Ureter (tissue), 1 donor: ENCODE data around the gene CDH23. TPM values are rescaled to one million over a fixed set of nuclear protein-coding genes. Genes with fewer than 3 reads are reported as not detected.
A peak's percentile ranks its signal among the peaks of the same experiment; 100 is the strongest.
"Not testable (repeated sequence)": the region's sequence is repeated elsewhere in the genome, so short reads cannot be mapped to it uniquely, and the experiment has no call there.

Experiments used
- DNase-seq: peaks from one replicate; pipeline ENCODE4 v3.0.0-alpha.2; 2020; ENCODE audit warnings: low spot score
- total RNA-seq: library from RNA; stranded (reverse); gene quantifications from one replicate; pipeline ENCODE4 v1.2.4, GENCODE V29; 2023
- donor health status: DM: yes; HTN: yes; CAD: no.

Gene CDH23
- total RNA-seq, 1 donor from 2014 or later, result 79.3 TPM

GRCh38 chr10:71850743-71851464 is 454.2 kb downstream of the CDH23 start, which contains the start of gene PSAP:
Gene PSAP, minus strand, starts transcription at chr10:71851251. Its CDS starts 30 bp downstream, at chr10:71851221.
- DNase-seq, result peak; percentile 99

- not testable (repeated sequence) for DNase-seq
Measured at GRCh38 chr10:71851465-71852095, 454.9 kb downstream of the CDH23 start.

DNA sequence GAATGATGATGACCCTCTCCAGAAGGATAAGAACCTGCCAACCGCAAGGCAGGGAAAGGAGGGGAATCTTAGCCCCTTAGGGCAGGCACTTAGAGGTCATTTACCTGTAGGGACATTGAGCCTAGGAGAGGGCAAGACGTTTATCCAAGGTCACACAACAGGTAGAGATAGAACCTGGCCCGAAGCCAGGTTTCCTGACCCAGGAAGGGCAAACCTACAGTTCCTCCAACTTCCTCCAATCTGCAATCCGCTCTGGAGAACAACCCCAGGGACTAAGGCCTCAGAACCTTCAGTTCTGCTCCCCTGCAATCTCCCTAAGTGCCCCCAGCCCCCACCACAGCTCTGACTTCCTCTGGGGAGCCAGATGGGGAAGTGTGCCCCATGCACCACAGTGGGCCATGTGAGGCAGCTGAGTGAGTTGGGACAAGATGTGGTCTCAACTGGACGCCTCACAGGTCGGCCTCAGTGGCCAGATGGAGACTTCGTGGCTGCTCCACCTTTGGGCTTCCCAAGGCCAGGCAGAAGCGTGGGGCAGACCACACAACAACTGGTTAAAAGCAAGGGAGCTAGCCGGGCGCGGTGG is 455.7 kb downstream of the CDH23 start:
- DNase-seq, result no peak

DNA sequence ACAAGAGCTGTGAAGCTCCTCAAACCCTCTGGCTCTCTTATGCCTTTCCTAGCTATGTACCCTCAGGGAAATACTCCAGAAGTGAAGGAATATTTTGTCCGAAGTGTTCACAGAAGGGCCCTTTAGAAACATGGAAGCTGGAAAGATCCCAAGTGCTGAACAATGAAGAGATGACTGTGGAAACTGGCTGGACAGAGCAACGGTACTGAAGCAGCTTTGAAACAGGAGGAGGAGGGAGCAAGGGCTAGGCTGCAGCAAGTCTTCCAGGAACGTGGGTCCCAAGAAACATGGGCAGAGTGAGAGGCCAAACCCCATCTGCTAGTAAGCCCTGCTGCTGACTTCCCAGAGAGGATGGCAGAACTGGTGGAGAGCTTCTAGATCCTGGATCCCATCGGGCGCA is 457.3 kb downstream of the CDH23 start:
- DNase-seq, result no peak

- DNase-seq, result no peak
Measured at GRCh38 chr10:71856619-71857018, 459.9 kb downstream of the CDH23 start.

DNA sequence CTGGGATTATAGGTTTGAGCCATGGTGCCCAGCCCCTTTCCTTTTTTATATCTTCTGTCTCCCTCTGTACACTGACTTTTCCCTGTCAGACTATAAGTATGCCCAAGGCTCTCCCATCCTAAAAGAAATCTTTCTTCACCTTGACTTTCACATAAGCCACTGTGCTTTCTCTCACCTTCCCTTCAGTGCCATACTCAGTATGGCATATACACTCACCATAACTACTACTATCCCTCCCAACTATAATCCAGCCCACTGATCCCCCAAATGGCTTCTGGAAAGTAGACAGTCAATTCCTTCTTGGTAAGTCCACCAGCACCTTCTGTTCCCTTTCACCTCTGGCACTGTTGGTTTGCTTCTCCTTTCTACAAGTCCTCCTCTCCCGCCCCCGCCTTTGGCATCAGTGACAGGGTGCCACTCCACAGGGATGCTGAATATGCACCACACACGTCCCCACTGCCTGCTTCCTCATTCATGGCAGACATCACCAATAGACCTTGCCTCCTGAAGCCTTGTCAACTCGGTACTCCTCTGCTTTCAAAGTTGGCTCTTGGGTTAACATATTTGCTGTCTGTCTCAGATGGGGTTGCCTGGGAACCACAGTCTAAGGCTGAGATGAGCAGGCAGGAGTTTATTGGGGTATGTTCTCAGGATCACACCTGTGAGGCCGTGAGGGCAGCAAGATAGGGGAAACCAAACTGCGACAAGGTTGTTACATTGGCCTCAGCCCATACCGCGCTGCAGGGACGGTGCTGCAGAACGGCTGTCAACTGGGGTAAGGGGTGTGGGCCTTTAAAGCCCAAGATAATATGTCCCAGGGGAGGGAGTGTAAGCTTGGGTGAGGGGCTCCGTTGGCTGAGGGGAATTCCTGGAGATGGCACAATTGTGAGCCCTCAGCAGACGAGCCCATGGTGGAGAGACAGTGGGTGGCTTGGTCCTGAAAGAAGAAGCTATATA is 461.5 kb downstream of the CDH23 start:
- no peak for DNase-seq

DNA sequence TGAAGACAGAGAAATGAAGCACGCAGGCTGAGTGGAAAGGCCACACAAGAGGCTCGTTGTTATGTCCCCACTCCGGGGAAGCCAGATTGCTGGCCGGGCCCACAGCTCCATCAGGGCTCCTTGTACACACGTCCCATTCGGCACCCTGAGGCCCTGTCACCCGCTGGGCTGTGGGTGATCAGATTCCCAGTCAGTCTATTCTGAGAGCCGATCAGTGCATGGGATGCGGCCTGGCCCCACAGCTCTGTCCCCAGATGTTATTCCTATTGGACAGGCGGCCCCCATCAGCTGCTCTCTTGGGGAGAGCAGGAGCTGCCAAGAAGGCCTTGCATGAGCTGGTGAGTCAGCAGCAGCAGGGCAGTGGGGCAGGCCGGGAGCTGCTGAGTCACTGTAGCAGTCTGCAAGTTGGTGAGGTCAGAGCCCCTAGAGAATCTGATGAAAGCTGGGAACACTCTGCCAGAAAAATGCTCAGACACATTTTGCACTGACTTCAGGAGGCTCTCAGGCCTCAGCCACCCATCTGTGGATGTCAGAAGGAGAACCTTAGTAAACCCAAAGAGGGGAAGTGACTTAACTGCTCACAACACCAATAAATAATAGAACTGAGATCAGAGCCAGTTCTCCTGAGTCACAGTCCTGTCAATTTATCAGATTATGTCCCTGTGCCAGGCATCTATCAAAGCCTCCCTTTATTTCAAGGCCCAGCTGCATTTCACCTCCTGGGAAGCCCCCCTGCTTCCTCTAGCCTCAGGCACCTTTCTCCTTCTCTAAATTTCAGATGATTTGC is 463.7 kb downstream of the CDH23 start:
- DNase-seq, result peak; percentile 93

DNA sequence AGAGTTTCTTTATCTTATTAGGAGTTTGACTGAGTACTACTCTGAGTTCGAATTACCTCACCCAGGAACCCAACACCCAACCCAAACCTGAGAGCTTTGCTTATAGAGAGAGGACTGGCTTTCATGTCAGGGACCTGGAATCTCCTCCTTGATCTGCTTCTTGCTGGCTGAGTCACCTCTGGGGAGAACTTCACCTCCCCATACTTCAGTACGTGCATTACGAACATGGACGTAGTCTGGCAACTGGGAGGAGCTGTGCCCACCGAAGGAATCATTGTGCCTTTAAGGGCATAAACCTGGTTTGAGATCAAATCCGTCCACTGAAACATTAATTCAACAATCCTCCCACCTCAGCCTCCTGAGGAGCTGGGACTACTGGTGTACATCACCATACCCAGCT is 466.5 kb downstream of the CDH23 start:
- DNase-seq, result no peak

DNA sequence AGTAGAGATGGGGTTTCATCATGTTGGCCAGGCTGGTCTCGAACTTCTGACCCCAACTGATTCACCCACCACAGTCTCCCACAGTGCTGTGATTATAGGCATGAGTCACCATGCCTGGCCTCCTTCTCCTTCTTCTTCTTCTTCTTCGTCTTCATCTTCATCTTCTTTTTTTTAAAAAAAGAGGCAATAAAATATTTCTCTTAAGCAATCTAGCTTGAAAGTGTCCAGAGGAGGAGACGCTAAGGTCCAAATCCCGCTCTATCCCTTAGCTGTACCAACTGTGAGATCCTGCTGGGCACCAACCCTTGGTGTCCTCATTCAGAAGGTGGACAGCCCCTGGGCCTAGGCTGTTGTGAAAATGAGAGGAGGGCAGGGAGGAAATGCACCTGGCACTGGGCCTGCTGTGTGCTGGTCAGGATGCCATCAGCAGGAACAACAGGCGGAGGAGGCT is 468.2 kb downstream of the CDH23 start:
- DNase-seq, result no peak

Other genes with a start within 250 kb of the CDH23 start
- 61.8 TPM for gene UNC5B, start 184.3 kb upstream of the CDH23 start, total RNA-seq
- gene SLC29A3, start 77.7 kb upstream of the CDH23 start, total RNA-seq, result 22.4 TPM